Omental fat pad (tissue), 4 donors: ENCODE results near the gene ABCB6. TPM values are rescaled to one million over a fixed set of nuclear protein-coding genes. Genes with fewer than 3 reads are reported as not detected.
A peak's percentile ranks its signal among the peaks of the same experiment; 100 is the strongest.

Experiments
- ATAC-seq: fragments of 150-250 bp; one replicate; pipeline ENCODE4 v1.9.1; 2016; ENCODE audit warnings: mild to moderate bottlenecking, moderate library complexity; ENCODE audit not compliant: low FRiP score
- DNase-seq: peaks from one replicate; pipeline ENCODE4 v3.0.0-alpha.2; 2019; ENCODE audit warnings: low spot score
- CTCF ChIP-seq, 3 donors: fragments of 450-650 bp; IDR thresholded peaks; one replicate each; pipeline ENCODE4 v1.5.1; 2016 to 2017; ENCODE audit warnings: antibody characterized with exemption in 3 of 3, mild to moderate bottlenecking in 3 of 3, moderate library complexity in 2 of 3
- total RNA-seq, 4 donors: library from RNA; depleted of rRNA; stranded (reverse); fragments of >200 nt; gene quantifications; one replicate each; pipeline ENCODE4 v1.1.0, GENCODE V29; 2016

The ABCB6 gene
- total RNA-seq, 4 donors from 2014 or later: 24.1 to 35.6 (median 28.8) TPM

- peak in 1 of 3 donors; percentile 7 for TF ChIP-seq CTCF (IDR thresholded peaks at IDR 0.05)
- ATAC-seq: peak; percentile 76
- DNase-seq: peak; percentile 59
These were observed 35.2 kb upstream of the ABCB6 start, which contains the start of gene TUBA4A for GRCh38 chr2:219253753-219254589. TUBA4A (minus strand) TSS chr2:219253918; CDS start chr2:219253858, 60 bp downstream.

- TF ChIP-seq CTCF (IDR thresholded peaks at IDR 0.05): no peak
- DNase-seq (no peak), ATAC-seq (peak; percentile 57)
These were observed 34.4 kb upstream of the ABCB6 start, which contains the start of gene TUBA4B for GRCh38 chr2:219252900-219253752. TUBA4B (plus strand) TSS chr2:219253243; CDS start chr2:219253408, 165 bp downstream.

DNA sequence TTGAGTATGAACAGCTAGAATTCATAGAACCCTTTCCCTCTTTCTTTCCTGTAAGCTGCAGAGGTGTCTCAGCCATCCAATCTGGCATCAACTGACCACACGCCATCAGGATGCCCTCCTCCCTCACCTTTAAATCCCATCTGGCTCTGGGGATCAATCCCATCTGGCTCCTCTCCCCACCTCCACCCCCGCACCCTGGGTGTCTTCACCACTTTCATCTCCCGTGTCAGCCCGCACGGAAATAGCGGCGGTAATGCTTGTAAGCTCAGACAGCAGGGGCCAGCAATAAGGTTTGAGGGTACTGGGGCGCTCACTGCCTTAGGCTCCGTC lies 33.8 kb upstream of the ABCB6 start:
- no peak for TF ChIP-seq CTCF (IDR thresholded peaks at IDR 0.05)
- no peak for ATAC-seq
- no peak for DNase-seq

DNA sequence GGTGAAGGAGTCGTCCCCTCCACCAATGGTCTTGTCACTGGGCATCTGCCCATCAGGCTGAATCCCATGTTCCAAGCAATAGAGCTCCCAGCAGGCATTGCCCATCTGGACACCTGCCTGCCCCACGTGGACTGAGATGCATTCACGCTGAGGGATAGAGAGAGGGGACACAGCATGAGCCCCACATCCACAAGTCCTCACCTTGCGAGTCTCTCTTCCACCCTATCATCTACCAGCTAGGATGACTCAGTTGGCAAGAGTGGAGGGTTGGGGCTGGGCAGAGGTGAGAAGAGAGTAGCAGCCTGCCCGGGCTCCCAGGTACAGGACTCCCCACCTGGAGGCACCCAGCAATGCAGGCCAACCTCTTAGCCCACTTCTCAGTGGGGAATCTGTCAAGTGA lies 33.3 kb upstream of the ABCB6 start:
- ATAC-seq: no peak
- DNase-seq: no peak
- no peak for TF ChIP-seq CTCF (IDR thresholded peaks at IDR 0.05)

DNA sequence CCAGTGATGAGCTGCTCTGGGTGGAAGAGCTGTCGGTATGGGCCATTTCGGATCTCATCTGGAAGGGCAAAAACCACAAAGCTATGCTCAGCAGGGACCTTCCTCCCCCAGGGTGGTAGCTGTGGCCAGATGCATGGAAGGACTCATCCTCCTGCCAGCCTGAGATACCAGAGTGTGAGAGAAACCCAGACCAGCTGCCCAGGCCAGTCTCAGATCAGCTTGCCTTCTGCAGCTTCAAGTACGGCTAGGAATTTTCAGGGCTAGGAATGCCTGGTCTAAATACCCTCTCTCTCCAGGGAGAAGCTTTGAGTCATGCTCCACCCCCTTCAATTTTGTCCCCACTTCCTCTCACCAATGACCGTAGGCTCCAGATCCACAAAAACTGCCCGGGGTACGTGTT lies 32.9 kb upstream of the ABCB6 start:
- TF ChIP-seq CTCF (IDR thresholded peaks at IDR 0.05): no peak
- ATAC-seq: no peak
- DNase-seq: no peak

GRCh38 chr2:219250049-219250781 lies 31.5 kb upstream of the ABCB6 start:
- DNase-seq (no peak), ATAC-seq (no peak)
- TF ChIP-seq CTCF (IDR thresholded peaks at IDR 0.05): no peak
